Measurements from ENCODE around the gene CDKN2B. TPM values are rescaled to one million over a fixed set of nuclear protein-coding genes. Genes with fewer than 3 reads are reported as not detected.
"Not testable (repeated sequence)": the region's sequence is repeated elsewhere in the genome, so short reads cannot be mapped to it uniquely, and the experiment has no call there.

The CDKN2B gene
- total RNA-seq = not detected in 2 replicates
- long read RNA-seq = 0 reads

- peak; percentile 94 for TF ChIP-seq CTCF (conservative IDR thresholded peaks at IDR 0.05)
- H3K4me3 Mint-ChIP-seq = peak within 1 kb of the TSS; percentile 89
- peak within 1 kb of the TSS; percentile 80 for H3K27ac Mint-ChIP-seq (ENCODE audit: unreplicated experiment)
- DNase-seq (ENCODE audit: low read depth, low spot score) = peak; percentile 94
- peaks cover 93% of the 10 kb centered on the region for H3K27me3 Mint-ChIP-seq (ENCODE audit: low read depth)
- H3K4me1 Mint-ChIP-seq = peaks cover 9% of the 10 kb centered on the region
- no peaks in the 10 kb centered on the region for H3K9me3 Mint-ChIP-seq
- no peaks in the 10 kb centered on the region for H3K36me3 Mint-ChIP-seq (ENCODE audit: low read depth)
These were observed at the start of gene CDKN2B for GRCh38 chr9:22008717-22009505. TSS of gene CDKN2B (minus strand) at chr9:22009305. CDS start at chr9:22008953, 352 bp downstream.

- H3K4me3 Mint-ChIP-seq; H3K36me3 Mint-ChIP-seq (ENCODE audit: low read depth); H3K27me3 Mint-ChIP-seq (ENCODE audit: low read depth); H3K4me1 Mint-ChIP-seq; DNase-seq (ENCODE audit: low read depth, low spot score); H3K9me3 Mint-ChIP-seq; H3K27ac Mint-ChIP-seq (ENCODE audit: unreplicated experiment): not testable (repeated sequence)
These were observed 48.9 kb upstream of the CDKN2B start for GRCh38 chr9:22057972-22058371.

GRCh38 chr9:22056402-22056801, 47.3 kb upstream of the CDKN2B start:
- H3K9me3 Mint-ChIP-seq = peaks cover 6% of the 10 kb centered on the region
- TF ChIP-seq CTCF (conservative IDR thresholded peaks at IDR 0.05) = no peak
- H3K4me3 Mint-ChIP-seq = no peak overlapping the region
- H3K36me3 Mint-ChIP-seq (ENCODE audit: low read depth) = no peaks in the 10 kb centered on the region
- H3K27ac Mint-ChIP-seq (ENCODE audit: unreplicated experiment) = no peak overlapping the region
- DNase-seq (ENCODE audit: low read depth, low spot score) = no peak
- no peaks in the 10 kb centered on the region for H3K4me1 Mint-ChIP-seq
- no peaks in the 10 kb centered on the region for H3K27me3 Mint-ChIP-seq (ENCODE audit: low read depth)

GRCh38 chr9:22055090-22055489, 46.0 kb upstream of the CDKN2B start:
- no peak for DNase-seq (ENCODE audit: low read depth, low spot score)
- no peaks in the 10 kb centered on the region for H3K27me3 Mint-ChIP-seq (ENCODE audit: low read depth)
- no peak overlapping the region for H3K4me3 Mint-ChIP-seq
- no peak for TF ChIP-seq CTCF (conservative IDR thresholded peaks at IDR 0.05)
- peaks cover 6% of the 10 kb centered on the region for H3K9me3 Mint-ChIP-seq
- no peaks in the 10 kb centered on the region for H3K4me1 Mint-ChIP-seq
- no peak overlapping the region for H3K27ac Mint-ChIP-seq (ENCODE audit: unreplicated experiment)
- no peaks in the 10 kb centered on the region for H3K36me3 Mint-ChIP-seq (ENCODE audit: low read depth)

GRCh38 chr9:22054529-22054928, 45.4 kb upstream of the CDKN2B start:
- no peaks in the 10 kb centered on the region for H3K36me3 Mint-ChIP-seq (ENCODE audit: low read depth)
- no peak overlapping the region for H3K4me3 Mint-ChIP-seq
- no peak overlapping the region for H3K27ac Mint-ChIP-seq (ENCODE audit: unreplicated experiment)
- H3K4me1 Mint-ChIP-seq = no peaks in the 10 kb centered on the region
- H3K27me3 Mint-ChIP-seq (ENCODE audit: low read depth) = no peaks in the 10 kb centered on the region
- TF ChIP-seq CTCF (conservative IDR thresholded peaks at IDR 0.05) = no peak
- H3K9me3 Mint-ChIP-seq = peaks cover 6% of the 10 kb centered on the region
- no peak for DNase-seq (ENCODE audit: low read depth, low spot score)

GRCh38 chr9:22054076-22054475, 45.0 kb upstream of the CDKN2B start:
- Mint-ChIP-seq H3K27me3 (ENCODE audit: low read depth) (no peaks in the 10 kb centered on the region), H3K4me1 (no peaks in the 10 kb centered on the region), H3K9me3 (peaks cover 6% of the 10 kb centered on the region), H3K4me3 (no peak overlapping the region), H3K27ac (ENCODE audit: unreplicated experiment) (no peak overlapping the region), H3K36me3 (ENCODE audit: low read depth) (no peaks in the 10 kb centered on the region)
- no peak for TF ChIP-seq CTCF (conservative IDR thresholded peaks at IDR 0.05)
- DNase-seq (ENCODE audit: low read depth, low spot score) = no peak
